HG02571 (cell line): ENCODE data around the gene SIM1.

Experiments
- ATAC-seq: cut with Tn5 transposase; IDR thresholded peaks from one replicate; pipeline ENCODE4 v1.9.1; 2021; ENCODE audit warnings: mild to moderate bottlenecking, moderate library complexity; ENCODE audit not compliant: unreplicated experiment

Gene SIM1

GRCh38 chr6:100464903-100465700 is at the start of gene SIM1:
Gene SIM1 (minus strand): TSS chr6:100464921. CDS start chr6:100463468, 1,453 bp downstream.
- no peak for ATAC-seq

GRCh38 chr6:100512203-100512862 is 47.6 kb upstream of the SIM1 start:
- no peak for ATAC-seq

GRCh38 chr6:100509101-100509500 is 44.4 kb upstream of the SIM1 start:
- no peak for ATAC-seq

GRCh38 chr6:100506651-100507050 is 41.9 kb upstream of the SIM1 start:
- ATAC-seq, result no peak

GRCh38 chr6:100504786-100505737 is 40.3 kb upstream of the SIM1 start:
- ATAC-seq, result peak; percentile 65

- no peak for ATAC-seq
Measured at GRCh38 chr6:100503043-100503705, 38.5 kb upstream of the SIM1 start.

- ATAC-seq, result no peak
Measured at GRCh38 chr6:100493206-100493888, 28.6 kb upstream of the SIM1 start.

GRCh38 chr6:100491952-100492670 is 27.4 kb upstream of the SIM1 start:
- no peak for ATAC-seq

- ATAC-seq, result no peak
Measured at GRCh38 chr6:100490065-100490464, 25.3 kb upstream of the SIM1 start.

- no peak for ATAC-seq
Measured at GRCh38 chr6:100488244-100488643, 23.5 kb upstream of the SIM1 start.

- ATAC-seq, result no peak
Measured at GRCh38 chr6:100487638-100488037, 22.9 kb upstream of the SIM1 start.

- no peak for ATAC-seq
Measured at GRCh38 chr6:100485268-100485667, 20.5 kb upstream of the SIM1 start.

- ATAC-seq, result no peak
Measured at GRCh38 chr6:100484474-100484873, 19.8 kb upstream of the SIM1 start.

- no peak for ATAC-seq
Measured at GRCh38 chr6:100482698-100483097, 18.0 kb upstream of the SIM1 start.

- peak; percentile 41 for ATAC-seq
Measured at GRCh38 chr6:100479179-100480035, 14.7 kb upstream of the SIM1 start.

GRCh38 chr6:100475554-100476320 is 11.0 kb upstream of the SIM1 start:
- ATAC-seq, result peak; percentile 73

- no peak for ATAC-seq
Measured at GRCh38 chr6:100473182-100473581, 8.5 kb upstream of the SIM1 start.

- peak; percentile 90 for ATAC-seq
Measured at GRCh38 chr6:100472674-100473073, 8.0 kb upstream of the SIM1 start.
